ENCODE data around the gene B3GNT3.

Gene B3GNT3

DNA sequence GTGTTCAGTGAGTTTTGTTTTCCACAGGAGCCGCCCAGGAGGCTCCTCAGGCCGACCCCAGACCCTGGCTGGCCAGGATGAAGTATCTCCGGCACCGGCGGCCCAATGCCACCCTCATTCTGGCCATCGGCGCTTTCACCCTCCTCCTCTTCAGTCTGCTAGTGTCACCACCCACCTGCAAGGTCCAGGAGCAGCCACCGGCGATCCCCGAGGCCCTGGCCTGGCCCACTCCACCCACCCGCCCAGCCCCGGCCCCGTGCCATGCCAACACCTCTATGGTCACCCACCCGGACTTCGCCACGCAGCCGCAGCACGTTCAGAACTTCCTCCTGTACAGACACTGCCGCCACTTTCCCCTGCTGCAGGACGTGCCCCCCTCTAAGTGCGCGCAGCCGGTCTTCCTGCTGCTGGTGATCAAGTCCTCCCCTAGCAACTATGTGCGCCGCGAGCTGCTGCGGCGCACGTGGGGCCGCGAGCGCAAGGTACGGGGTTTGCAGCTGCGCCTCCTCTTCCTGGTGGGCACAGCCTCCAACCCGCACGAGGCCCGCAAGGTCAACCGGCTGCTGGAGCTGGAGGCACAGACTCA is 12.9 kb downstream of the B3GNT3 start:
- in situ Hi-C loops (cut with MboI; ENCODE audit: low pct_unique_long_range_greater_than_20kb, low sequenced_read_pairs, unreplicated experiment) = no loop called here
- TF ChIP-seq, protein P1, sequence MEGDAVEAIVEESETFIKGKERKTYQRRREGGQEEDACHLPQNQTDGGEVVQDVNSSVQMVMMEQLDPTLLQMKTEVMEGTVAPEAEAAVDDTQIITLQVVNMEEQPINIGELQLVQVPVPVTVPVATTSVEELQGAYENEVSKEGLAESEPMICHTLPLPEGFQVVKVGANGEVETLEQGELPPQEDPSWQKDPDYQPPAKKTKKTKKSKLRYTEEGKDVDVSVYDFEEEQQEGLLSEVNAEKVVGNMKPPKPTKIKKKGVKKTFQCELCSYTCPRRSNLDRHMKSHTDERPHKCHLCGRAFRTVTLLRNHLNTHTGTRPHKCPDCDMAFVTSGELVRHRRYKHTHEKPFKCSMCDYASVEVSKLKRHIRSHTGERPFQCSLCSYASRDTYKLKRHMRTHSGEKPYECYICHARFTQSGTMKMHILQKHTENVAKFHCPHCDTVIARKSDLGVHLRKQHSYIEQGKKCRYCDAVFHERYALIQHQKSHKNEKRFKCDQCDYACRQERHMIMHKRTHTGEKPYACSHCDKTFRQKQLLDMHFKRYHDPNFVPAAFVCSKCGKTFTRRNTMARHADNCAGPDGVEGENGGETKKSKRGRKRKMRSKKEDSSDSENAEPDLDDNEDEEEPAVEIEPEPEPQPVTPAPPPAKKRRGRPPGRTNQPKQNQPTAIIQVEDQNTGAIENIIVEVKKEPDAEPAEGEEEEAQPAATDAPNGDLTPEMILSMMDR (IDR thresholded peaks at IDR 0.05; ENCODE audit: extremely low read depth, insufficient read depth, missing control alignments) = no peak
- DNase-seq (ENCODE audit: low spot score) = peak; percentile 34

DNA sequence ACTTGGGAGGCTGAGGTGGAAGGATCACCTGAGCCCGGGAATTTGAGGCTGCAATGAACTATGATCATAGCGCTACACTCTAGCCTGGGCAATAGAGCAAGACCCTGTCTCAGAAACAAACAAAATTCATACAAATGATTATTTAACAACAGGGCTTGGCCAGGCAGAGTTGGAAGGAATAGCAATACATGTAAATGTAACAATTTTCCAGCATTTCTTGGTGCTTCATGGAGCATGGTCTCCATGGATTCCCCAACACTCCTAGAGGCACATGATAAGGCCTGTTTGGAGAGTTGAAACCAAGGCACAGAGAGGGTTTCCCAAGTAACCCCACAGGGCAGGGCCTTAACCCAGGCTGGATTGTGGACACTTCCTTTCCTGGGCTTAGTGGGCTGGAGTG is 16.2 kb downstream of the B3GNT3 start:
- in situ Hi-C loops (cut with MboI; ENCODE audit: low pct_unique_long_range_greater_than_20kb, low sequenced_read_pairs, unreplicated experiment) = no loop called here
- TF ChIP-seq, protein P1 (IDR thresholded peaks at IDR 0.05; ENCODE audit: extremely low read depth, insufficient read depth, missing control alignments) = no peak
- no peak for DNase-seq (ENCODE audit: low spot score)

DNA sequence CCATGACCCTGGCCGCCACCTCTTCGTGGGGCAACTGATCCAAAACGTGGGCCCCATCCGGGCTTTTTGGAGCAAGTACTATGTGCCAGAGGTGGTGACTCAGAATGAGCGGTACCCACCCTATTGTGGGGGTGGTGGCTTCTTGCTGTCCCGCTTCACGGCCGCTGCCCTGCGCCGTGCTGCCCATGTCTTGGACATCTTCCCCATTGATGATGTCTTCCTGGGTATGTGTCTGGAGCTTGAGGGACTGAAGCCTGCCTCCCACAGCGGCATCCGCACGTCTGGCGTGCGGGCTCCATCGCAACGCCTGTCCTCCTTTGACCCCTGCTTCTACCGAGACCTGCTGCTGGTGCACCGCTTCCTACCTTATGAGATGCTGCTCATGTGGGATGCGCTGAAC is 16.7 kb downstream of the B3GNT3 start:
- TF ChIP-seq, protein P1 (IDR thresholded peaks at IDR 0.05; ENCODE audit: extremely low read depth, insufficient read depth, missing control alignments) = no peak
- no peak for DNase-seq (ENCODE audit: low spot score)
- in situ Hi-C loops (cut with MboI; ENCODE audit: low pct_unique_long_range_greater_than_20kb, low sequenced_read_pairs, unreplicated experiment) = no loop called here

DNA sequence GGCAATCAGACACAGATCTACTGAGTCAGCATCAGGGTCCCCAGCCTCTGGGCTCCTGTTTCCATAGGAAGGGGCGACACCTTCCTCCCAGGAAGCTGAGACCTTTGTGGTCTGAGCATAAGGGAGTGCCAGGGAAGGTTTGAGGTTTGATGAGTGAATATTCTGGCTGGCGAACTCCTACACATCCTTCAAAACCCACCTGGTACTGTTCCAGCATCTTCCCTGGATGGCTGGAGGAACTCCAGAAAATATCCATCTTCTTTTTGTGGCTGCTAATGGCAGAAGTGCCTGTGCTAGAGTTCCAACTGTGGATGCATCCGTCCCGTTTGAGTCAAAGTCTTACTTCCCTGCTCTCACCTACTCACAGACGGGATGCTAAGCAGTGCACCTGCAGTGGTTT is 17.2 kb downstream of the B3GNT3 start:
- DNase-seq (ENCODE audit: low spot score) = no peak
- in situ Hi-C loops (cut with MboI; ENCODE audit: low pct_unique_long_range_greater_than_20kb, low sequenced_read_pairs, unreplicated experiment) = no loop called here
- TF ChIP-seq, protein P1 (IDR thresholded peaks at IDR 0.05; ENCODE audit: extremely low read depth, insufficient read depth, missing control alignments) = no peak

DNA sequence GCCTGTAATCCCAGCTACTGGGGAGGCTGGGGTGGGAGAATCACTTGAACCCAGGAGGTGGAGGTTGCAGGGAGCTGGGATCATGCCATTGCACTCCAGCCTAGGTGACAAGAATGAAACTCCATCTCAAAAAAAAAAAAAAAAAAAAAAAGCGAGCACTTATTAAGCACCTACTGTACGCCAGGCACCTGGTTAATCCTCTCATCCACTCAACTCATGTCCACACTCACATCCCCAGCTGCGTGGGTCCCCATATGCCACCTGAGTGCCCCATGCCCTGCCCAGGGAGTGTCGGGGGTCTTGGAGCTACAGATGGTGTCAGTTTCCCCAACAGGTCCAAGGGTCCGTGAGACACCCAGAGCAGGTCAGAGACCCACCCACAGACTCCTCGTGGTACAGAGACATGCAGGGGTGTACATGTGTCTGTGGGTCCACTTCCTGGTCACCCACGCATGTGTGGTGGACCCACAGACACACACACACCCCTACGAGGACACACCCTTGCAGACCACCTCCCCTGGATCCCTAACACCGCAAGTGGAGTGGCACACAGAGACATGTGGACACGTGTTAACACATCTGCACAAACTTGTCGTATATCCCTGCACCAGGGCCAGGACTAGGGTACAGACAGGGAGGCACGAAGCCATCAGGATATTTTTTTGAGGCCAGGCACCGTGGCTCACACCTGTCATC is 22.9 kb downstream of the B3GNT3 start:
- in situ Hi-C loops (cut with MboI; ENCODE audit: low pct_unique_long_range_greater_than_20kb, low sequenced_read_pairs, unreplicated experiment) = no loop called here
- TF ChIP-seq, protein P1 (IDR thresholded peaks at IDR 0.05; ENCODE audit: extremely low read depth, insufficient read depth, missing control alignments) = no peak
- no peak for DNase-seq (ENCODE audit: low spot score)

DNA sequence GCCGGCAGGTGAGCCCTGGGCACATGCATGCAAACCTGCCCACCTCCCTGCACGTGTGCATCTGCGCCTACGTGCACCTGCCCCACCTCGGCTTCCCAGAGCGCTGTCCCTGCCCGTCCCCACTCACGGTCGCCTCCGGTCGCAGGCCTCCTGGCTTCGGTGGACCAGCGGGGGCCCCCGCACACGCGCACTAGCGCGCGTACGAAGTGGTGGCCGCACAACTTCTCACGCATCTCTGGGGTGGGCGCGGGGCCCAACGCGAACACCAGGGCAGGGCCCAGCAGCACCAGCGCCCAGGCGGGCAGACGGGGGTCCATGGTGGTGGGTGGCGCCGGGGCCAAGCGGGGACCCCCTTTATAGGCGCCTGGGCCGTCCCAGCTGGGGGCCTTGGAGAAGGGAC is 26.3 kb downstream of the B3GNT3 start, which contains the start of gene INSL3:
Gene INSL3 (minus strand): TSS at position 330 of the 400 bp plus-strand sequence. CDS start 13 bp downstream, at position 317.
- no peak for DNase-seq (ENCODE audit: low spot score)
- in situ Hi-C loops (cut with MboI; ENCODE audit: low pct_unique_long_range_greater_than_20kb, low sequenced_read_pairs, unreplicated experiment) = no loop called here
- TF ChIP-seq, protein P1 (IDR thresholded peaks at IDR 0.05; ENCODE audit: extremely low read depth, insufficient read depth, missing control alignments) = no peak
